Ovary (tissue), 3 donors: ENCODE results near the gene HECW1.

ENCODE experiments used
- CTCF ChIP-seq, 3 donors: fragments of 450-650 bp in 2 of 3; fragments of 200-600 bp in 1 of 3; IDR thresholded peaks; one replicate each; pipeline versions ENCODE4 v1.5.1 to v1.8.0; 2016 to 2022; ENCODE audit warnings: antibody characterized with exemption in 3 of 3, mild to moderate bottlenecking in 1 of 3
- POLR2A ChIP-seq: fragments of 450-650 bp; IDR thresholded peaks from one replicate; pipeline ENCODE4 v1.6.1; 2017; ENCODE audit warnings: antibody characterized with exemption, mild to moderate bottlenecking, moderate library complexity
- donor health status: DM: no; HTN: no; CAD: no.

- TF ChIP-seq CTCF (IDR thresholded peaks at IDR 0.05) (no peak), POLR2A (no peak)
These were observed 161.7 kb downstream of the HECW1 start for GRCh38 chr7:43273939-43274719.
